Keratinocyte (primary cell): ENCODE measurements around the gene MYRFL. TPM values are rescaled to one million over a fixed set of nuclear protein-coding genes. Genes with fewer than 3 reads are reported as not detected.

ENCODE experiments used
- DNase-seq: peaks from one replicate; pipeline ENCODE4 v3.0.0-alpha.2; 2011; ENCODE audit warnings: low read depth, missing footprints, low spot score
- FAIRE-seq: peaks from 2 replicates; lab custom pipeline; 2011; peaks lifted over from hg19 to GRCh38; lab: Jason Lieb, UNC
- H2AFZ ChIP-seq: 2 replicates; pipeline ENCODE4 v1.6.0; 2012; ENCODE audit warnings: low read length, control low read depth, inconsistent platforms; ENCODE audit not compliant: control insufficient read depth
- H3K27ac ChIP-seq: 2 replicates; pipeline ENCODE4 v1.5.1; 2011; ENCODE audit warnings: low read length; ENCODE audit not compliant: control insufficient read depth, insufficient read depth
- H3K27me3 ChIP-seq: 3 replicates; pipeline ENCODE4 v1.6.0; 2011; ENCODE audit warnings: low read length; ENCODE audit not compliant: control insufficient read depth, insufficient read depth; ENCODE audit errors: extremely low read depth
- H3K36me3 ChIP-seq, 2 experiments: 2 replicates in 1 of 2; 3 replicates in 1 of 2; pipeline ENCODE4 v1.5.1; 2011; ENCODE audit warnings: low read length in 2 of 2, mild to moderate bottlenecking in 1 of 2; ENCODE audit not compliant: control insufficient read depth in 2 of 2, insufficient read depth in 2 of 2; ENCODE audit errors: extremely low read depth in 1 of 2
- H3K4me1 ChIP-seq: 3 replicates; pipeline ENCODE4 v1.5.1; 2011; ENCODE audit warnings: low read length; ENCODE audit not compliant: control insufficient read depth, insufficient read depth; ENCODE audit errors: extremely low read depth
- H3K4me2 ChIP-seq: 3 replicates; pipeline ENCODE4 v1.6.0; 2011; ENCODE audit warnings: low read depth, low read length; ENCODE audit not compliant: control insufficient read depth, insufficient read depth; ENCODE audit errors: extremely low read depth
- H3K4me3 ChIP-seq, 3 experiments: fragments of 200-600 bp in 1 of 3; sonication (generic) in 1 of 3; 2 replicates in 2 of 3; 3 replicates in 1 of 3; pipeline ENCODE4 v1.5.1; 2011 to 2016; ENCODE audit warnings: low read length in 3 of 3, mild to moderate bottlenecking in 3 of 3, control low read depth in 2 of 3, inconsistent platforms in 1 of 3, low read depth in 1 of 3, mixed read lengths in 1 of 3, mixed run types in 1 of 3, moderate library complexity in 1 of 3; ENCODE audit not compliant: control insufficient read depth in 2 of 3, insufficient read depth in 2 of 3; ENCODE audit errors: extremely low read depth in 1 of 3
- H3K79me2 ChIP-seq: 2 replicates; pipeline ENCODE4 v1.6.0; 2012; ENCODE audit warnings: low read length; ENCODE audit not compliant: control insufficient read depth, insufficient read depth
- H3K9ac ChIP-seq: 3 replicates; pipeline ENCODE4 v1.6.0; 2011; ENCODE audit warnings: low read length; ENCODE audit not compliant: control insufficient read depth, insufficient read depth; ENCODE audit errors: extremely low read depth
- H3K9me1 ChIP-seq: 3 replicates; pipeline ENCODE4 v1.6.0; 2011; ENCODE audit warnings: low read length; ENCODE audit not compliant: control insufficient read depth, insufficient read depth; ENCODE audit errors: extremely low read depth
- H3K9me3 ChIP-seq: 2 replicates; pipeline ENCODE4 v1.5.1; 2012; ENCODE audit warnings: low read depth, low read length; ENCODE audit not compliant: control insufficient read depth
- H4K20me1 ChIP-seq: 3 replicates; pipeline ENCODE4 v1.6.0; 2011; ENCODE audit warnings: low read length; ENCODE audit not compliant: control insufficient read depth, insufficient read depth; ENCODE audit errors: extremely low read depth
- CTCF ChIP-seq, 3 experiments: IDR thresholded peaks in 1 of 3; conservative IDR thresholded peaks in 1 of 3; optimal IDR thresholded peaks in 1 of 3; 2 replicates in 2 of 3; 3 replicates in 1 of 3; pipeline versions ENCODE3 to v1.5.1; 2011; ENCODE audit warnings: low read length in 3 of 3, mild to moderate bottlenecking in 3 of 3, moderate library complexity in 2 of 3, control low read depth in 1 of 3, inconsistent platforms in 1 of 3; ENCODE audit not compliant: insufficient read depth in 2 of 3; ENCODE audit errors: extremely low read depth in 1 of 3
- EZH2 ChIP-seq: IDR thresholded peaks from one replicate; pipeline ENCODE4 v1.6.1; 2012; ENCODE audit warnings: inconsistent platforms, mild to moderate bottlenecking, low read length, moderate library complexity
- dilution Hi-C: fragments of 300-500 bp; cut with MboI; formaldehyde crosslinking; loops from one replicate; pipeline ENCODE4 v1.7.0; 2020; ENCODE audit warnings: low sequenced_read_pairs; ENCODE audit not compliant: extremely low pct_ligation_motif_present
- polyA plus RNA-seq, 5 experiments: library from polyadenylated mRNA; depleted of rRNA in 3 of 5; stranded (reverse) in 3 of 5; stranded (forward) in 1 of 5; unstranded in 1 of 5; fragments of >200 nt; gene quantifications; 1 replicate in 1 of 5; 2 replicates in 3 of 5; 3 replicates in 1 of 5; pipeline versions ENCODE4 v1.2.1 to v1.2.3, GENCODE V29; 2011 to 2012; ENCODE audit warnings: missing spikeins in 2 of 5, low read depth in 1 of 5, low replicate concordance in 1 of 5

Gene MYRFL
- polyA plus RNA-seq, 1 donor (not counting 4 experiments of a cell fraction or from before 2014, with no cell fraction given), result 0.39 TPM

GRCh38 chr12:69927164-69927563 is 102.1 kb downstream of the MYRFL start:
- H3K4me1 ChIP-seq, result no peaks in the 10 kb centered on the region
- H3K27ac ChIP-seq, result no peak overlapping the region
- TF ChIP-seq EZH2, result no peak
- no peaks in the 10 kb centered on the region for H4K20me1 ChIP-seq
- no peaks in the 10 kb centered on the region for H3K36me3 ChIP-seq
- no peak overlapping the region for H3K4me3 ChIP-seq
- dilution Hi-C loops, result no loop called here
- H3K79me2 ChIP-seq, result no peaks in the 10 kb centered on the region
- FAIRE-seq, result no peak
- H3K4me2 ChIP-seq, result no peak overlapping the region
- H3K9me1 ChIP-seq, result no peaks in the 10 kb centered on the region
- H3K27me3 ChIP-seq, result no peaks in the 10 kb centered on the region
- no peak overlapping the region for H2AFZ ChIP-seq
- H3K9me3 ChIP-seq, result no peaks in the 10 kb centered on the region
- no peak overlapping the region for H3K9ac ChIP-seq
- DNase-seq, result no peak

- Histone ChIP-seq H3K27me3 (no peaks in the 10 kb centered on the region), H3K36me3 (no peaks in the 10 kb centered on the region), H3K27ac (no peak overlapping the region), H3K4me3 (no peak overlapping the region), H3K79me2 (no peaks in the 10 kb centered on the region), H3K4me2 (no peak overlapping the region), H3K9me1 (no peaks in the 10 kb centered on the region), H3K4me1 (no peaks in the 10 kb centered on the region), H4K20me1 (no peaks in the 10 kb centered on the region), H3K9ac (no peak overlapping the region), H2AFZ (no peak overlapping the region), H3K9me3 (no peaks in the 10 kb centered on the region)
- TF ChIP-seq CTCF (optimal IDR thresholded peaks at IDR 0.05 in 1 of 3, IDR thresholded peaks at IDR 0.05 in 1 of 3, conservative IDR thresholded peaks at IDR 0.05 in 1 of 3; ENCODE audit: extremely low read depth in 1 of 3, insufficient read depth in 2 of 3, low read length in 3 of 3) (no peak), EZH2 (no peak)
- FAIRE-seq (no peak), DNase-seq (no peak)
- dilution Hi-C loops, result no loop called here
Measured at GRCh38 chr12:69929125-69929524, 104.1 kb downstream of the MYRFL start.

- H3K27ac ChIP-seq, result no peak overlapping the region
- no peak overlapping the region for H2AFZ ChIP-seq
- H3K4me3 ChIP-seq, result no peak overlapping the region
- TF ChIP-seq CTCF (optimal IDR thresholded peaks at IDR 0.05 in 1 of 3, IDR thresholded peaks at IDR 0.05 in 1 of 3, conservative IDR thresholded peaks at IDR 0.05 in 1 of 3; ENCODE audit: extremely low read depth in 1 of 3, insufficient read depth in 2 of 3, low read length in 3 of 3) (no peak), EZH2 (no peak)
- no peak for FAIRE-seq
- H3K9ac ChIP-seq, result no peak overlapping the region
- dilution Hi-C loops, result no loop called here
- H3K4me2 ChIP-seq, result no peak overlapping the region
- no peaks in the 10 kb centered on the region for H3K79me2 ChIP-seq
- no peaks in the 10 kb centered on the region for H3K9me3 ChIP-seq
- H3K4me1 ChIP-seq, result no peaks in the 10 kb centered on the region
- no peaks in the 10 kb centered on the region for H4K20me1 ChIP-seq
- no peaks in the 10 kb centered on the region for H3K27me3 ChIP-seq
- DNase-seq, result no peak
- no peaks in the 10 kb centered on the region for H3K36me3 ChIP-seq
- H3K9me1 ChIP-seq, result no peaks in the 10 kb centered on the region
Measured at GRCh38 chr12:69929531-69929930, 104.5 kb downstream of the MYRFL start.
